Testis (tissue), 3 donors: ENCODE data around the gene PRR33. TPM values are rescaled to one million over a fixed set of nuclear protein-coding genes. Genes with fewer than 3 reads are reported as not detected.

Source experiments
- DNase-seq: peaks from one replicate; pipeline ENCODE4 v3.0.0-alpha.2; 2019
- H3K27ac ChIP-seq, 2 donors: fragments of 200-600 bp; sonication (generic); one replicate each; pipeline ENCODE4 v1.5.1; 2019
- H3K27me3 ChIP-seq: fragments of 200-600 bp; sonication (generic); one replicate; pipeline ENCODE4 v1.5.1; 2019
- H3K36me3 ChIP-seq: fragments of 200-600 bp; sonication (generic); one replicate; pipeline ENCODE4 v1.5.1; 2017; ENCODE audit warnings: low read depth; ENCODE audit errors: missing control alignments
- H3K4me1 ChIP-seq: fragments of 200-600 bp; sonication (generic); one replicate; pipeline ENCODE4 v1.5.1; 2019
- H3K4me3 ChIP-seq, 2 donors: fragments of 200-600 bp; sonication (generic); one replicate each; pipeline ENCODE4 v1.5.1; 2017 to 2019
- H3K9me3 ChIP-seq: fragments of 200-600 bp; sonication (generic); one replicate; pipeline ENCODE4 v1.5.1; 2017
- CTCF ChIP-seq, 3 experiments: fragments of 450-650 bp in 2 of 3; fragments of 200-600 bp in 1 of 3; sonication (generic) in 1 of 3; IDR thresholded peaks; one replicate each; pipeline ENCODE4 v1.5.1; 2016 to 2019; ENCODE audit warnings: antibody characterized with exemption in 3 of 3, mild to moderate bottlenecking in 2 of 3, moderate library complexity in 1 of 3
- POLR2A ChIP-seq: fragments of 450-650 bp; IDR thresholded peaks from one replicate; pipeline ENCODE4 v1.6.1; 2017; ENCODE audit warnings: antibody characterized with exemption, mild to moderate bottlenecking, moderate library complexity
- WGBS, 2 donors: methylation state at CpG; one replicate each; pipeline ENCODE4 v1.1.5; 2018; 5-methylcytosine and 5-hydroxymethylcytosine counted together
- intact Hi-C: fragments of 100-400 bp; cut with DNase I; formaldehyde crosslinking; loops from one replicate; pipeline ENCODE4 v1.15.1; 2023; ENCODE audit warnings: low total_unique reads
- polyA plus RNA-seq: library from polyadenylated mRNA; stranded (reverse); fragments of 350-450 nt; fragmentation: Illumina TruSeq; extraction: RNeasy Lipid Tissue Mini Kit (QIAGEN cat#74804); gene quantifications from one replicate; pipeline ENCODE4 v1.2.3, GENCODE V29; 2014; ENCODE audit warnings: low read depth, low replicate concordance; ENCODE audit not compliant: insufficient read depth
- total RNA-seq, 2 donors: library from RNA; depleted of rRNA; stranded (reverse); fragments of >200 nt; gene quantifications; one replicate each; pipeline ENCODE4 v1.2.3, GENCODE V29; 2016

PRR33 gene
- total and polyA plus RNA-seq, 3 donors from 2014 or later, result 0.06 TPM; not detected in 2

- Histone ChIP-seq H3K9me3 (no peaks in the 10 kb centered on the region), H3K36me3 (no peaks in the 10 kb centered on the region), H3K27ac (peak overlapping the region in 1 of 2 donors; percentile 42), H3K27me3 (no peaks in the 10 kb centered on the region), H3K4me1 (peaks cover 21% of the 10 kb centered on the region), H3K4me3 (no peak overlapping the region)
- intact Hi-C loops, result no loop called here
- WGBS, 2 donors, result 81 to 82% methylated on average over 6 to 8 of the region's 8 CpGs
- TF ChIP-seq CTCF (IDR thresholded peaks at IDR 0.05) (no peak), POLR2A (no peak)
- no peak for DNase-seq
Observed at GRCh38 chr11:1867381-1867780, 24.3 kb downstream of the PRR33 start.

GRCh38 chr11:1866776-1867175 is 24.9 kb downstream of the PRR33 start:
- Histone ChIP-seq H3K9me3 (no peaks in the 10 kb centered on the region), H3K4me1 (peaks cover 21% of the 10 kb centered on the region), H3K27me3 (no peaks in the 10 kb centered on the region), H3K36me3 (no peaks in the 10 kb centered on the region), H3K27ac (no peak overlapping the region), H3K4me3 (no peak overlapping the region)
- DNase-seq, result no peak
- TF ChIP-seq POLR2A (no peak), CTCF (IDR thresholded peaks at IDR 0.05) (no peak)
- 72 to 88% methylated on average over 15 of the region's 15 CpGs for WGBS, 2 donors
- intact Hi-C loops, result no loop called here

GRCh38 chr11:1866226-1866625 is 25.5 kb downstream of the PRR33 start:
- no peak overlapping the region for H3K27ac ChIP-seq
- H3K27me3 ChIP-seq, result no peaks in the 10 kb centered on the region
- WGBS, 2 donors, result 80 to 97% methylated on average over 3 to 8 of the region's 8 CpGs
- H3K4me1 ChIP-seq, result peaks cover 21% of the 10 kb centered on the region
- intact Hi-C loops, result no loop called here
- H3K36me3 ChIP-seq, result no peaks in the 10 kb centered on the region
- H3K9me3 ChIP-seq, result no peaks in the 10 kb centered on the region
- H3K4me3 ChIP-seq, result no peak overlapping the region
- no peak for DNase-seq
- TF ChIP-seq CTCF (IDR thresholded peaks at IDR 0.05) (no peak), POLR2A (no peak)

GRCh38 chr11:1864831-1865665 is 26.6 kb downstream of the PRR33 start:
- Histone ChIP-seq H3K4me1 (peaks cover 21% of the 10 kb centered on the region), H3K27ac (peak overlapping the region; percentile 52 to 82), H3K27me3 (no peaks in the 10 kb centered on the region), H3K9me3 (no peaks in the 10 kb centered on the region), H3K36me3 (no peaks in the 10 kb centered on the region), H3K4me3 (no peak overlapping the region)
- intact Hi-C loops, result no loop called here
- DNase-seq, result no peak
- TF ChIP-seq CTCF (IDR thresholded peaks at IDR 0.05), result no peak
- TF ChIP-seq POLR2A, result no peak
- WGBS, 2 donors, result 78% methylated on average over 25 to 30 of the region's 30 CpGs

- H3K9me3 ChIP-seq, result no peaks in the 10 kb centered on the region
- no peaks in the 10 kb centered on the region for H3K36me3 ChIP-seq
- TF ChIP-seq POLR2A (no peak), CTCF (IDR thresholded peaks at IDR 0.05) (no peak)
- peaks cover 21% of the 10 kb centered on the region for H3K4me1 ChIP-seq
- no peak overlapping the region for H3K4me3 ChIP-seq
- WGBS, 2 donors, result 34 to 38% methylated on average over 18 of the region's 18 CpGs
- H3K27me3 ChIP-seq, result no peaks in the 10 kb centered on the region
- no peak for DNase-seq
- peak overlapping the region; percentile 52 to 82 for H3K27ac ChIP-seq
- intact Hi-C loops, result no loop called here
Observed at GRCh38 chr11:1864231-1864630, 27.5 kb downstream of the PRR33 start.
